Hepatocyte (in vitro differentiated cells): Measurements from ENCODE around the gene PPP2R2B. TPM values are rescaled to one million over a fixed set of nuclear protein-coding genes. Genes with fewer than 3 reads are reported as not detected.

ENCODE experiments used
- DNase-seq: peaks from one replicate; pipeline ENCODE4 v3.0.0-alpha.2; 2016; ENCODE audit warnings: low spot score
- H2AFZ ChIP-seq: fragments of 200-600 bp; sonication (generic); 2 replicates; pipeline ENCODE4 v1.6.0; 2016; ENCODE audit warnings: antibody characterized with exemption, mild to moderate bottlenecking
- H3K27ac ChIP-seq: fragments of 200-600 bp; sonication (generic); 2 replicates; pipeline ENCODE4 v1.5.1; 2016; ENCODE audit warnings: mild to moderate bottlenecking
- H3K27me3 ChIP-seq: fragments of 200-600 bp; sonication (generic); 2 replicates; pipeline ENCODE4 v1.6.1; 2016
- H3K36me3 ChIP-seq: fragments of 200-600 bp; sonication (generic); replicated peaks from 2 replicates; pipeline ENCODE4 v1.5.1; 2016; ENCODE audit warnings: low read depth; ENCODE audit not compliant: insufficient read depth
- H3K4me1 ChIP-seq: fragments of 200-600 bp; sonication (generic); 2 replicates; pipeline ENCODE4 v1.5.1; 2016; ENCODE audit warnings: mild to moderate bottlenecking, moderate library complexity; ENCODE audit not compliant: insufficient read depth
- H3K4me2 ChIP-seq: fragments of 200-600 bp; sonication (generic); 2 replicates; pipeline ENCODE4 v1.6.0; 2016
- H3K4me3 ChIP-seq: fragments of 200-600 bp; sonication (generic); 2 replicates; pipeline ENCODE4 v1.5.1; 2016; ENCODE audit warnings: mild to moderate bottlenecking
- H3K79me2 ChIP-seq: fragments of 200-600 bp; sonication (generic); 2 replicates; pipeline ENCODE4 v1.6.0; 2017; ENCODE audit warnings: mild to moderate bottlenecking
- H3K9me2 ChIP-seq: fragments of 200-600 bp; sonication (generic); replicated peaks from 2 replicates; pipeline ENCODE4 v1.6.0; 2017; ENCODE audit warnings: mild to moderate bottlenecking; ENCODE audit not compliant: insufficient read depth
- H3K9me3 ChIP-seq: fragments of 200-600 bp; sonication (generic); 2 replicates; pipeline ENCODE4 v1.5.1; 2016; ENCODE audit warnings: low read depth, mild to moderate bottlenecking
- H4K20me1 ChIP-seq: fragments of 200-600 bp; sonication (generic); 2 replicates; pipeline ENCODE4 v1.6.0; 2016; ENCODE audit warnings: mild to moderate bottlenecking; ENCODE audit not compliant: insufficient read depth, poor library complexity, severe bottlenecking
- CTCF ChIP-seq: fragments of 200-600 bp; sonication (generic); IDR thresholded peaks from 2 replicates; pipeline ENCODE4 v1.5.1; 2016; ENCODE audit warnings: antibody characterized with exemption, mild to moderate bottlenecking; ENCODE audit not compliant: poor library complexity
- EZH2 ChIP-seq: fragments of 200-600 bp; sonication (generic); IDR thresholded peaks from 2 replicates; pipeline ENCODE4 v1.6.1; 2016; ENCODE audit warnings: antibody characterized with exemption, mild to moderate bottlenecking, borderline replicate concordance
- EZH2phosphoT487 ChIP-seq: fragments of 200-600 bp; sonication (generic); IDR thresholded peaks from one replicate; pipeline ENCODE4 v1.6.1; 2018; ENCODE audit warnings: antibody characterized with exemption, mild to moderate bottlenecking, low read depth, moderate library complexity; ENCODE audit not compliant: unreplicated experiment, severe bottlenecking
- WGBS: methylation state at CpG from one replicate; pipeline ENCODE4 v1.1.6; 2016; ENCODE audit warnings: low lambda C conversion rate; ENCODE audit errors: missing lambda C conversion rate; 5-methylcytosine and 5-hydroxymethylcytosine counted together
- polyA plus RNA-seq: library from polyadenylated mRNA; unstranded; fragments of >200 nt; fragmentation: Nextera tagmentation; extraction: Ambion mirVana; gene quantifications from 2 replicates; pipeline ENCODE4 v1.2.1, GENCODE V29; 2016
- total RNA-seq: library from RNA; depleted of rRNA; stranded (reverse); fragments of >200 nt; gene quantifications from 2 replicates; pipeline ENCODE4 v1.2.3, GENCODE V29; 2014

PPP2R2B gene
- total and polyA plus RNA-seq, 2 experiments from 2014 or later, result 2.3 to 3.2 TPM

GRCh38 chr5:146799231-146799630, 79.3 kb downstream of the PPP2R2B start:
- no peaks in the 10 kb centered on the region for H4K20me1 ChIP-seq
- H3K27ac ChIP-seq, result no peak overlapping the region
- H3K79me2 ChIP-seq, result no peaks in the 10 kb centered on the region
- no peaks in the 10 kb centered on the region for H3K36me3 ChIP-seq
- TF ChIP-seq CTCF (no peak), EZH2 (no peak), EZH2phosphoT487 (no peak)
- H3K9me3 ChIP-seq, result no peaks in the 10 kb centered on the region
- H3K27me3 ChIP-seq, result no peaks in the 10 kb centered on the region
- no peak for DNase-seq
- H3K4me3 ChIP-seq, result no peak overlapping the region
- 89% methylated on average over 1 of the region's 1 CpG for WGBS
- H3K9me2 ChIP-seq, result no peaks in the 10 kb centered on the region
- H2AFZ ChIP-seq, result no peak overlapping the region
- H3K4me2 ChIP-seq, result no peak overlapping the region
- H3K4me1 ChIP-seq, result no peaks in the 10 kb centered on the region

- WGBS, result 46% methylated on average over 5 of the region's 5 CpGs
- no peak for DNase-seq
- no peak overlapping the region for H3K4me2 ChIP-seq
Measured at GRCh38 chr5:146797658-146798057, 80.9 kb downstream of the PPP2R2B start.

GRCh38 chr5:146796911-146797310, 81.6 kb downstream of the PPP2R2B start:
- 53% methylated on average over 1 of the region's 1 CpG for WGBS
- Histone ChIP-seq H3K9me3 (no peaks in the 10 kb centered on the region), H3K4me1 (no peaks in the 10 kb centered on the region), H2AFZ (no peak overlapping the region), H3K9me2 (no peaks in the 10 kb centered on the region), H3K4me2 (no peak overlapping the region), H3K79me2 (no peaks in the 10 kb centered on the region), H3K27me3 (no peaks in the 10 kb centered on the region), H3K36me3 (no peaks in the 10 kb centered on the region), H4K20me1 (no peaks in the 10 kb centered on the region), H3K27ac (no peak overlapping the region), H3K4me3 (no peak overlapping the region)
- DNase-seq, result no peak
- TF ChIP-seq EZH2 (no peak), CTCF (no peak), EZH2phosphoT487 (no peak)

More at GRCh38 chr5:146797658-146798057, 80.9 kb downstream of the PPP2R2B start:
- H3K4me1 ChIP-seq, result no peaks in the 10 kb centered on the region
- no peaks in the 10 kb centered on the region for H3K9me3 ChIP-seq
- no peak overlapping the region for H3K27ac ChIP-seq
- no peak overlapping the region for H2AFZ ChIP-seq
- no peaks in the 10 kb centered on the region for H3K36me3 ChIP-seq
- H3K9me2 ChIP-seq, result no peaks in the 10 kb centered on the region
- no peak overlapping the region for H3K4me3 ChIP-seq
- H4K20me1 ChIP-seq, result no peaks in the 10 kb centered on the region
- H3K79me2 ChIP-seq, result no peaks in the 10 kb centered on the region
- no peak for TF ChIP-seq EZH2
- TF ChIP-seq CTCF, result no peak
- TF ChIP-seq EZH2phosphoT487, result no peak
- no peaks in the 10 kb centered on the region for H3K27me3 ChIP-seq

GRCh38 chr5:146796144-146796543, 82.4 kb downstream of the PPP2R2B start:
- H3K27ac ChIP-seq, result no peak overlapping the region
- no peak overlapping the region for H2AFZ ChIP-seq
- no peak overlapping the region for H3K4me3 ChIP-seq
- no peaks in the 10 kb centered on the region for H4K20me1 ChIP-seq
- no peaks in the 10 kb centered on the region for H3K9me2 ChIP-seq
- H3K4me1 ChIP-seq, result no peaks in the 10 kb centered on the region
- TF ChIP-seq EZH2phosphoT487, result no peak
- no peak for TF ChIP-seq CTCF
- TF ChIP-seq EZH2, result no peak
- no peaks in the 10 kb centered on the region for H3K36me3 ChIP-seq
- DNase-seq, result no peak
- no peaks in the 10 kb centered on the region for H3K27me3 ChIP-seq
- H3K4me2 ChIP-seq, result no peak overlapping the region
- 84% methylated on average over 4 of the region's 4 CpGs for WGBS
- no peaks in the 10 kb centered on the region for H3K9me3 ChIP-seq
- no peaks in the 10 kb centered on the region for H3K79me2 ChIP-seq
